Measurements from ENCODE around the gene CABP4. TPM values are rescaled to one million over a fixed set of nuclear protein-coding genes. Genes with fewer than 3 reads are reported as not detected.
A peak's percentile ranks its signal among the peaks of the same experiment; 100 is the strongest.

The CABP4 gene
- total and polyA plus RNA-seq, 2 donors (not counting 1 experiment from before 2014, with no cell fraction given) = 3.2 to 5.2 TPM

GRCh38 chr11:67442504-67443404 is 12.4 kb upstream of the CABP4 start:
- H3K9ac ChIP-seq (ENCODE audit: low read length) = no peak overlapping the region
- peaks cover 17% of the 10 kb centered on the region for H4K20me1 ChIP-seq (ENCODE audit: control insufficient read depth, insufficient read depth, low read length, poor library complexity, severe bottlenecking)
- peak overlapping the region; percentile 77 for H3K4me3 Mint-ChIP-seq
- DNase-seq = peak; percentile 46
- H3K9me3 Mint-ChIP-seq (ENCODE audit: insufficient read depth) = no peaks in the 10 kb centered on the region
- peak overlapping the region; percentile 99 for H3K4me2 ChIP-seq (replicated peaks; ENCODE audit: low read depth, low read length, poor library complexity, severe bottlenecking)
- no peaks in the 10 kb centered on the region for H3K36me3 ChIP-seq (replicated peaks in 1 of 2; ENCODE audit: control extremely low read depth in 1 of 2, control insufficient read depth in 1 of 2, extremely low read depth in 1 of 2, insufficient read depth in 2 of 2, low read length in 1 of 2)
- H3K9me3 ChIP-seq (ENCODE audit: control extremely low read depth in 1 of 3, control insufficient read depth in 2 of 3, insufficient read depth in 1 of 3, low read length in 2 of 3) = no peaks in the 10 kb centered on the region
- peaks cover 32% of the 10 kb centered on the region for H3K79me2 ChIP-seq (ENCODE audit: control insufficient read depth, insufficient read depth, low read length)
- peak overlapping the region in 1 of 5 experiments; percentile 69 for H3K4me3 ChIP-seq (ENCODE audit: control extremely low read depth in 1 of 5, extremely low read depth in 1 of 5, insufficient read depth in 1 of 5, low read depth in 2 of 5, low read length in 4 of 5)
- CTCF ChIA-PET = interaction anchor here (0.9 kb wide), 1 partner anchor 27 kb away, joined by 3 read pairs; the partner anchor contains the start of gene TMEM134
- H3K27me3 ChIP-seq (replicated peaks in 1 of 4; ENCODE audit: control extremely low read depth in 1 of 4, control insufficient read depth in 3 of 4, insufficient read depth in 4 of 4, low read length in 3 of 4) = no peaks in the 10 kb centered on the region
- TF ChIP-seq CTCF (IDR thresholded peaks at IDR 0.05) = no peak
- no peak for TF ChIP-seq EZH2 (IDR thresholded peaks at IDR 0.05; ENCODE audit: borderline replicate concordance, insufficient read depth, low read depth, low read length, poor library complexity, severe bottlenecking)
- peak overlapping the region; percentile 75 to 88 for H3K27ac ChIP-seq (ENCODE audit: low read length in 2 of 2)
- POLR2A ChIA-PET = interaction anchor here (0.7 to 9.6 kb wide), 9 partner anchors 12 to 91 kb away, joined by 4 to 110 read pairs (median 21); partner anchors contain the start of genes PPP1CA, RAD9A, TBC1D10C and TMEM134
- H3K27me3 Mint-ChIP-seq = no peaks in the 10 kb centered on the region
- intact Hi-C loops (cut with micrococcal nuclease) = no loop called here
- WGBS (ENCODE audit: insufficient coverage) = 64% methylated on average over 38 of the region's 45 CpGs
- peaks cover 83 to 96% of the 10 kb centered on the region in 2 donors for H3K4me1 ChIP-seq (ENCODE audit: control insufficient read depth in 2 of 2, insufficient read depth in 2 of 2, low read length in 2 of 2)
- H2AFZ ChIP-seq (ENCODE audit: insufficient read depth, low read depth, low read length, poor library complexity, severe bottlenecking) = no peak overlapping the region
- peak overlapping the region; percentile 92 for H3K27ac Mint-ChIP-seq
- no peak for ATAC-seq (ENCODE audit: low read depth)
- H3K4me1 Mint-ChIP-seq = peaks cover 88% of the 10 kb centered on the region

Data from B cell (primary cell).